Heart left ventricle (tissue), 16 donors: ENCODE measurements around the gene MAP4K1. TPM values are rescaled to one million over a fixed set of nuclear protein-coding genes. Genes with fewer than 3 reads are reported as not detected.

ENCODE experiments used
- ATAC-seq, 4 donors: fragments of 200-7000 bp; cut with Tn5 transposase; one replicate each; pipeline ENCODE4 v1.9.1; 2020 to 2022; ENCODE audit warnings: moderate library complexity in 4 of 4, mild to moderate bottlenecking in 3 of 4, moderate number of reproducible peaks in 1 of 4
- DNase-seq, 5 donors: peaks; one replicate each; pipeline ENCODE4 v3.0.0-alpha.2; 2020
- H3K27ac ChIP-seq, 12 donors: fragments of 200-600 bp; sonication (generic) in 4 of 12; one replicate each; pipeline versions ENCODE4 v1.5.0 to v1.8.0; 2016 to 2022; ENCODE audit warnings: mild to moderate bottlenecking in 2 of 12
- H3K27me3 ChIP-seq, 9 donors: fragments of 200-600 bp; sonication (generic) in 2 of 9; one replicate each; pipeline versions ENCODE4 v1.5.1 to v1.8.0; 2016 to 2022; ENCODE audit warnings: mild to moderate bottlenecking in 3 of 9
- H3K36me3 ChIP-seq, 9 donors: fragments of 200-600 bp; sonication (generic) in 2 of 9; one replicate each; pipeline versions ENCODE4 v1.5.0 to v1.8.0; 2018 to 2022; ENCODE audit warnings: mild to moderate bottlenecking in 2 of 9
- H3K4me1 ChIP-seq, 12 donors: fragments of 200-600 bp; sonication (generic) in 4 of 12; one replicate each; pipeline versions ENCODE4 v1.5.0 to v1.8.0; 2016 to 2022; ENCODE audit warnings: mild to moderate bottlenecking in 3 of 12
- H3K4me3 ChIP-seq, 12 donors: fragments of 200-600 bp; sonication (generic) in 4 of 12; one replicate each; pipeline versions ENCODE4 v1.5.0 to v1.8.0; 2017 to 2022; ENCODE audit warnings: mild to moderate bottlenecking in 9 of 12, moderate library complexity in 4 of 12
- H3K9me3 ChIP-seq, 12 donors: fragments of 200-600 bp; sonication (generic) in 4 of 12; one replicate each; pipeline versions ENCODE4 v1.5.0 to v1.8.0; 2016 to 2022; ENCODE audit warnings: mild to moderate bottlenecking in 1 of 12
- POLR2A ChIP-seq, 2 donors: fragments of 450-650 bp; IDR thresholded peaks; one replicate each; pipeline ENCODE4 v1.6.1; 2017; ENCODE audit warnings: antibody characterized with exemption in 2 of 2, mild to moderate bottlenecking in 2 of 2, moderate library complexity in 2 of 2
- WGBS, 4 donors: extraction: QIAGEN DNeasy Blood & Tissue Kit in 2 of 4; methylation state at CpG; one replicate each; pipeline versions ENCODE4 v1.1.5 to v1.1.7; 2013 to 2018; 5-methylcytosine and 5-hydroxymethylcytosine counted together
- intact Hi-C, 10 donors: fragments of 100-400 bp; cut with DNase I; formaldehyde crosslinking; loops; one replicate each; pipeline versions ENCODE4 v1.11.1 to v1.14.2; 2022
- polyA plus RNA-seq, 2 donors: library from polyadenylated mRNA; stranded (reverse); fragments of 200-250 nt; gene quantifications; one replicate each; pipeline ENCODE4 v1.2.3, GENCODE V29; 2013
- total RNA-seq, 9 donors: library from RNA; depleted of rRNA in 2 of 9; stranded (reverse); fragments of >200 nt in 2 of 9; fragmentation: NEBNext Ultra II Directional in 3 of 9; extraction: Animal tissue kit (Norgen Biotek cat#: 25700) in 3 of 9; gene quantifications; one replicate each; pipeline versions ENCODE4 v1.1.0 to v1.2.4, GENCODE V29; 2016 to 2023
- TF ChIP-seq, protein P1 (sequence below), 12 donors: fragments of 200-600 bp; sonication (generic) in 4 of 12; IDR thresholded peaks; one replicate each; pipeline versions ENCODE4 v1.5.0 to v1.8.0; 2018 to 2022; ENCODE audit warnings: antibody characterized with exemption in 12 of 12, mild to moderate bottlenecking in 5 of 12
- donor health status: ischemic (EF 13 %, LVEDD 7.1; RV severe dilation, severe dysfunction).
- donor health status: healthy with polysubstance abuse.
- donor health status: DM: no; HTN: yes; CAD: no.
- donor health status: DM: no; HTN: no; CAD: no.
- donor health status: ischemic (EF 25% LVEDD 6.9; RV normal size, moderate dysfunction).
- donor health status: ischemic (EF 25% LVEDD 5.7; RV mildly dilated, moderate dysfunction).
- donor health status: healthy.
- donor health status: DM: yes; HTN: yes; CAD: no.
- donor health status: ischemic (EF 35%, LVEDD 5.7; RV mildly dilated, moderate dysfunction).
- donor health status: nonischemic (EF 11% LVEDD 7.7; RV severe dilation, severe dysfunction).
- donor health status: DM: yes; HTN: yes; CAD: no.
- donor health status: PGD.
- donor health status: ischemic (EF 29% LVEDD 5.4; RV normal size, mild dysfunction).
- donor health status: nonischemic (EF 23%, LVEDD 6.1; RV moderate dilation, normal function).

Gene MAP4K1
- total and polyA plus RNA-seq, 11 donors = 0.69 to 9.9 (median 2.7) TPM

DNA sequence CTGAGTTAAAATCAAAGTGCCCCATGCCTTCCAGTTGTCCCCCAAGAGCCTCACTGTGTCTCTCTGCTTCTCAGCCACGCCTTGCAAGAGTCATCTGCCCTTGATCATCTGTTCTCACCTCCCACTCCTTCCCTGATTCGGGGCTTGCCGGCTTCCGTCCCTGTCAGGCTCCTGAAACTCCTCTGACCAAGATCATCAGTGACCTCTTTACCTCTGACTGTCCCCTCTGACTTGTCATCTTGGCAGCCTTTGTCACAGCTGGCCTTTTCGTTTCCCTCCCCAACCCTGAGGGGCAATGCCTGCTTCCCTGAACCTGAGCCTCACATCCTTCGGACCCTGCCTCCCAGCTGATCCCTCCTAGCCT is 66.3 kb downstream of the MAP4K1 start:
- intact Hi-C loops = no loop called here
- TF ChIP-seq, protein P1, sequence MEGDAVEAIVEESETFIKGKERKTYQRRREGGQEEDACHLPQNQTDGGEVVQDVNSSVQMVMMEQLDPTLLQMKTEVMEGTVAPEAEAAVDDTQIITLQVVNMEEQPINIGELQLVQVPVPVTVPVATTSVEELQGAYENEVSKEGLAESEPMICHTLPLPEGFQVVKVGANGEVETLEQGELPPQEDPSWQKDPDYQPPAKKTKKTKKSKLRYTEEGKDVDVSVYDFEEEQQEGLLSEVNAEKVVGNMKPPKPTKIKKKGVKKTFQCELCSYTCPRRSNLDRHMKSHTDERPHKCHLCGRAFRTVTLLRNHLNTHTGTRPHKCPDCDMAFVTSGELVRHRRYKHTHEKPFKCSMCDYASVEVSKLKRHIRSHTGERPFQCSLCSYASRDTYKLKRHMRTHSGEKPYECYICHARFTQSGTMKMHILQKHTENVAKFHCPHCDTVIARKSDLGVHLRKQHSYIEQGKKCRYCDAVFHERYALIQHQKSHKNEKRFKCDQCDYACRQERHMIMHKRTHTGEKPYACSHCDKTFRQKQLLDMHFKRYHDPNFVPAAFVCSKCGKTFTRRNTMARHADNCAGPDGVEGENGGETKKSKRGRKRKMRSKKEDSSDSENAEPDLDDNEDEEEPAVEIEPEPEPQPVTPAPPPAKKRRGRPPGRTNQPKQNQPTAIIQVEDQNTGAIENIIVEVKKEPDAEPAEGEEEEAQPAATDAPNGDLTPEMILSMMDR (IDR thresholded peaks at IDR 0.05) = no peak
- TF ChIP-seq POLR2A (IDR thresholded peaks at IDR 0.05) = no peak
- H3K9me3 ChIP-seq = no peaks in the 10 kb centered on the region
- H3K36me3 ChIP-seq = no peaks in the 10 kb centered on the region
- ATAC-seq (no peak), DNase-seq (no peak)
- peaks cover 0 to 12% (median 0%) of the 10 kb centered on the region in 9 donors for H3K27me3 ChIP-seq
- 53 to 64% (median 56%) methylated on average over 6 of the region's 6 CpGs for WGBS, 4 donors
- H3K4me1 ChIP-seq = no peaks in the 10 kb centered on the region
- H3K27ac ChIP-seq = no peak overlapping the region
- no peak overlapping the region for H3K4me3 ChIP-seq

DNA sequence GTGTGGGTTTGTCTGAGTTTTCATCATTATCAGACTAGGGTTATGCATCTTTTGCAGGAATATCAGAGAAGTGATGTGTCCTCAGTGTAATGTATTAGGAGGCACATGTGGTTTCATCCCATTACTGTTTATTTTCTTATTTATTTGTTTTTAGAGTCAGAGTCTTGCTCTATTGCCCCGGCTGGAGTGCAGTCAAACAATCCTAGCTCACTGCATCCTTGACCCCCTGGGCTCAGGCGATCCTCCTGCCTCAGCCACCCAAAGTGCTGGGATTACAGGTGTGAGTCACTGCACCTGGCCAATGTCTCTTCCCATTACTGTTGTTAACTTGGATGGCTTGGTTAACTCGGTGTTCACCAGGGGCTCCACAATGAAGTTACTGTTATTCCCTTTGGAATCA is 67.4 kb downstream of the MAP4K1 start:
- Histone ChIP-seq H3K27ac (no peak overlapping the region), H3K9me3 (no peaks in the 10 kb centered on the region), H3K36me3 (no peaks in the 10 kb centered on the region), H3K4me1 (no peaks in the 10 kb centered on the region), H3K4me3 (no peak overlapping the region), H3K27me3 (peaks cover 0 to 12% (median 0%) of the 10 kb centered on the region in 9 donors)
- 78 to 86% (median 79%) methylated on average over 3 of the region's 3 CpGs for WGBS, 4 donors
- intact Hi-C loops = no loop called here
- TF ChIP-seq, protein P1 (IDR thresholded peaks at IDR 0.05) = no peak
- no peak for TF ChIP-seq POLR2A (IDR thresholded peaks at IDR 0.05)
- ATAC-seq = no peak
- DNase-seq = no peak

DNA sequence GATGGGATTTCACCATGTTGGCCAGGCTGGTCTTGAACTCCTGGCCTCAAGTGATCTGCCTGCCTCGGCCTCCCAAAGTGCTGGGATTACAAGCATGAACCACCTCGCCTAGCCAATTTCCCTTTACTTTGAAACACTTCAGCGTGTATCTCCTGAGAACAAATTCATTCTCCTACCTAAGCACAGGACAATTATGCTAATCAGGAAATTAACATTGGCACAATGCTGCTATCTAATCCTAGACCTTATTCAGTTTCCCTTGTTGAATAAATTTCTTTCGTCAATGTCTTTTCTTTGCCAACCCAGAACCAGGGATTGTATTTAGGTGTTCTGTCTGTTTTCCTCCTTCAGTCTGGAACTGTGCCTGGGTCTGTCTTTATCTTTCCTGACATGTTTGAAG is 67.8 kb downstream of the MAP4K1 start:
- TF ChIP-seq, protein P1 (IDR thresholded peaks at IDR 0.05) = no peak
- no peak for TF ChIP-seq POLR2A (IDR thresholded peaks at IDR 0.05)
- no peaks in the 10 kb centered on the region for H3K9me3 ChIP-seq
- H3K36me3 ChIP-seq = no peaks in the 10 kb centered on the region
- no peak overlapping the region for H3K4me3 ChIP-seq
- H3K27me3 ChIP-seq = peaks cover 0 to 12% (median 0%) of the 10 kb centered on the region in 9 donors
- no peak for ATAC-seq
- 70 to 78% (median 76%) methylated on average over 4 of the region's 4 CpGs for WGBS, 4 donors
- intact Hi-C loops = loop anchor here in 8 of 10 donors (5.0 to 10.0 kb wide), 6 partner anchors 65 to 385 kb away; partner anchors contain the start of genes MRPS12 (in 5 of the 8), SARS2 (in 5 of the 8), EIF3K (in 1 of the 8) and MAP4K1 (in 1 of the 8)
- DNase-seq = no peak
- peaks cover 0 to under 1% (median 0%) of the 10 kb centered on the region in 12 donors for H3K4me1 ChIP-seq
- H3K27ac ChIP-seq = no peak overlapping the region

DNA sequence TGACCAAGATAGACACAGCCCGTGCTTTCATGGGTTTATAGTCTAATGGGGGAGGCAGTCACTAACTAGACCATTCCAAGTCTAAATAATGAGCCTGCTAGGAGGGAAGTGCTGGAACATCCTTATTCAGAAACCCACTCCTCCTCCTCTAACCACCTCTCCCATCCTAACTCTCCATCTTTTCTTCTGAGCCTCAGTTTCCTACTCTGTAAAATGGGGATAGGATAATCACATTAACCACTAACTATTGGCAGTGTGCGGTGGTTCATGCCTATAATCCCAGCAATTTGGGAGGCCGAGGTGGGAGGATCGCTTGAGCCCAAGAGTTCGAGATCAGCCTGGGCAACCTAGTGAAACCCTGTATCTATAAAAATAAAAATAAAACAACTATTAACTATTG is 68.7 kb downstream of the MAP4K1 start:
- DNase-seq (no peak), ATAC-seq (no peak)
- peaks cover 0 to 9% (median 5%) of the 10 kb centered on the region in 12 donors for H3K4me1 ChIP-seq
- no peak overlapping the region for H3K27ac ChIP-seq
- H3K4me3 ChIP-seq = no peak overlapping the region
- H3K27me3 ChIP-seq = peaks cover 0 to 12% (median 0%) of the 10 kb centered on the region in 9 donors
- TF ChIP-seq, protein P1 (IDR thresholded peaks at IDR 0.05) = no peak
- no peak for TF ChIP-seq POLR2A (IDR thresholded peaks at IDR 0.05)
- intact Hi-C loops = loop anchor here in 8 of 10 donors (5.0 to 10.0 kb wide), 6 partner anchors 66 to 386 kb away; partner anchors contain the start of genes MRPS12 (in 5 of the 8), SARS2 (in 5 of the 8), EIF3K (in 1 of the 8) and MAP4K1 (in 1 of the 8)
- H3K36me3 ChIP-seq = no peaks in the 10 kb centered on the region
- 91 to 93% (median 92%) methylated on average over 5 of the region's 5 CpGs for WGBS, 4 donors
- H3K9me3 ChIP-seq = no peaks in the 10 kb centered on the region
